ENCODE results near the gene FLYWCH2. TPM values are rescaled to one million over a fixed set of nuclear protein-coding genes. Genes with fewer than 3 reads are reported as not detected.
"Not testable (repeated sequence)": the region's sequence is repeated elsewhere in the genome, so short reads cannot be mapped to it uniquely, and the experiment has no call there.

FLYWCH2 gene
- polyA plus RNA-seq, 6 donors from 2014 or later: 15.6 to 22.6 (median 18.9) TPM

DNA sequence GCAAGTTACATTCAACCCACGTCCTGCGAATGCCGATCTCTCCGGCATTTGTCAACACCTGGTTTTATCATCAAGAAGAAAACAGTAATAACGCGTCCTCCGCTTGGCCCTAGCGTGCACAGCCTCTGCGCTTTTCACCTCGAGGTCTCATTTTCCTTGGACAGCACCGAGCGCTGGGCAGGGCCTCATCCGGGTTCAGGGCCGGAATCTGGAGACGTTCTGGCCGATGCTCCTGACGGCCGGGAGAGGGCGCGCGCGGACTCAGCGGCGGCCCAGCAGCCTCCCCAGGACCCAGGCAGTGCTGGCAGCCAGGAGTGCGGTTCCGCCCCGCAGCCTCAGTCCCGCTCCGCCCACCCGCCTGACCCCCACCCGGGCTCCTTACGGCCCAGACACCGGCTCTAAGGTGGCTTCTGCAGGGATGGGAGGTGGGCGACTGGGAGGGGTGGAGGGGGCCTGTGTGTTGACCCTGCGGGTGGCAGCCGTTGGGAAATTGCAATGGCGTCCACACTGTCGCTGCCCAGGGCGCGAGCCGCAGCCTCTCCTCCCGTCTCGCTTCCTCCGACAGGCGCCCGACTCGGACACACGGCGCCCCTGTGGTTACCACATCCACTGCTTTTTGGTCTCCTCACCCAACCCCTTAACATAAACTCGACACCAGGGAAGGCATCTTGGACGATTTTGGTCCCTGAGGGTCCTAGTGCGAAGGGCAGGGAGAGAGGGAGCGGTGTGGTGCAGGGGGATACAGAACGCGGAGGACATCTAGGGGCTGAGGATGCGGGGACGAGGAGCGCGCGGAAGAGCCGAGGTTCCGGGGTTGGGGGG is 21.3 kb downstream of the FLYWCH2 start:
- peaks cover 22 to 29% (median 28%) of the 10 kb centered on the region in 3 donors for H3K4me1 Mint-ChIP-seq
- H3K36me3 Mint-ChIP-seq: no peaks in the 10 kb centered on the region
- H3K9me3 Mint-ChIP-seq: no peaks in the 10 kb centered on the region
- peak overlapping the region in 5 of 6 donors; percentile 65 to 86 (median 84) for H3K27ac Mint-ChIP-seq
- ATAC-seq (ENCODE audit: low read depth in 2 of 2) (peak; percentile 63 to 65), DNase-seq (peak; percentile 75)
- H3K27me3 Mint-ChIP-seq: no peaks in the 10 kb centered on the region
- H3K4me3 Mint-ChIP-seq: peak overlapping the region; percentile 87 to 98 (median 92)

DNA sequence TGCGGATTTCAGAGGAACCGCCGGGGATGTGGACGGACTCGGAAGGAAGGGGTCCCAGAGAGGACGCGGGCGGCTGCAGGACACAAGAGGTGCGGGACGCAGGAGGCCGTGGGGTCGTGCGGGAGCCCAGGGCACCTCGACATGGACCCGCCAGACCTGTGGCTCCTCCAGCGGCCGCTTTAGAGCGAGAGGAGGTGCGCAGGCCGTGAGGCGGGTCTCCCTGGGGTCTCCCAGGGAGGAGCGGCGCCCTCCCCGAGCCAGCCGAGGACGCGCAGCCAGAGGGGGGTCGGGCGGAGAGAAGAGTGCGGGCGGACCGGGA is 21.9 kb downstream of the FLYWCH2 start:
- Mint-ChIP-seq H3K4me1 (peaks cover 22 to 29% (median 28%) of the 10 kb centered on the region in 3 donors), H3K27me3 (no peaks in the 10 kb centered on the region), H3K9me3 (no peaks in the 10 kb centered on the region), H3K4me3 (peak overlapping the region; percentile 87 to 98 (median 92)), H3K27ac (peak overlapping the region in 3 of 6 donors; percentile 84 to 86 (median 84)), H3K36me3 (no peaks in the 10 kb centered on the region)
- DNase-seq: no peak
- ATAC-seq (ENCODE audit: low read depth in 2 of 2): peak in 1 of 2 donors; percentile 3

DNA sequence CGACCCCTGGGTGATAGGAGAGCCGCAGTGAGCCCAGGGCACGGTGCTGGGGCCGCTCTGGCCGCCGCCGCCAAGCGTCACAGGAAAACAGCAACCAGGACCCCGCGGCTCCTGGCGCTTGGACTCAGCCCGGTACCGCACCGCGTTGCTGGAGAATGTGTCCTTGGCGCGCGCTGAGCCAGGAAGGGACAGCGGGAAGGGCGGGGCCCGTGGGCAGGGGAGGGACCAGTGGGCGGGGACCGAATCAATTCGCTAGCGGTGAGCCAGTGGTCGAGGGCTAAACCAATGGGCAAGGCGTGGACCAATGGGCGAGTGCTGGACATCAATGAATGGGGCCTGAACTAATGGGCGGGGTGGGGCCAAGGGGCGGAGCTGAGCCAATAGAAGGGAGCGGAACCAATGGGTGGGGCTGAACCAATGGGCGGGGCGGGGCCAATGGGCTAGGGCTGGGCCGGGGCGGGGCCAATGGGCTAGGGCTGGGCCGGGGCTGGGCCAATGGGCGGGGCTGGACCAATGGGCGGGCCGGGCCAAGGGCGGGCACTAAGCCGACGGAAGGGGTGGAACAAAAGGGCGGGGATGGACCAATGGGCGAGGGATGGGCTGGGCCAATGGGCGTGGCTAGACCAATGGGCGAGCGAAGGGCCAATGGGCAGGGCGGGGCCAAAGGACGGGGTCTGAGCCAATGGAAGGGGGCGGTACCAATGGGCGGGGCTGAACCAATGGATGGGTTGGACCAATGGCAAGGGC is 22.4 kb downstream of the FLYWCH2 start:
- Mint-ChIP-seq H3K36me3 (no peaks in the 10 kb centered on the region), H3K9me3 (no peaks in the 10 kb centered on the region), H3K27ac (peak overlapping the region in 5 of 6 donors; percentile 83 to 94 (median 89)), H3K4me1 (peaks cover 24 to 29% (median 29%) of the 10 kb centered on the region in 3 donors), H3K27me3 (no peaks in the 10 kb centered on the region), H3K4me3 (peak overlapping the region; percentile 87 to 98 (median 92))
- ATAC-seq (ENCODE audit: low read depth in 2 of 2): peak; percentile 76
- peak; percentile 86 for DNase-seq

DNA sequence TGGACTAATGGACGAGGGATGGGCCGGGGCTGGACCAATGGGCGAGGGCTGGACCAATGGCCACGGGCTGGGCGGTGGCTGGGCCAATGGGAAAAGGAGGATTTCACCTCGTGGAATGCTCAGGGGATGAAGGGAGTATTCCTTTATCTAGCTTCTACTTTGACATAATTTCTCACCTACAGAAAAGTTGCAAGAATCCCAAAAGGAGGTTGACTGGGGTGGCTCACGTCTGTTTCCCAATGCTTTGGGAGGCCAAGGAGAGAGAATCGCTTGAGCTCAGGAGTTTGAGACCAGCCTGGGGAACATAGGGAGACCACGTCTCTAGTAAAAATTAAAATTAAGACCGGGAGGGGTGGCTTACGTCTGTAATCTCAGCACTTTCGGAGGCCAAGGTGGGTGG is 23.0 kb downstream of the FLYWCH2 start:
- peaks cover 25 to 32% (median 29%) of the 10 kb centered on the region in 3 donors for H3K4me1 Mint-ChIP-seq
- H3K4me3 Mint-ChIP-seq: peak overlapping the region; percentile 75 to 98 (median 92)
- H3K9me3 Mint-ChIP-seq: no peaks in the 10 kb centered on the region
- H3K27ac Mint-ChIP-seq: peak overlapping the region; percentile 32 to 94 (median 88)
- no peaks in the 10 kb centered on the region for H3K36me3 Mint-ChIP-seq
- ATAC-seq (ENCODE audit: low read depth in 2 of 2): no peak
- DNase-seq: no peak
- H3K27me3 Mint-ChIP-seq: no peaks in the 10 kb centered on the region

DNA sequence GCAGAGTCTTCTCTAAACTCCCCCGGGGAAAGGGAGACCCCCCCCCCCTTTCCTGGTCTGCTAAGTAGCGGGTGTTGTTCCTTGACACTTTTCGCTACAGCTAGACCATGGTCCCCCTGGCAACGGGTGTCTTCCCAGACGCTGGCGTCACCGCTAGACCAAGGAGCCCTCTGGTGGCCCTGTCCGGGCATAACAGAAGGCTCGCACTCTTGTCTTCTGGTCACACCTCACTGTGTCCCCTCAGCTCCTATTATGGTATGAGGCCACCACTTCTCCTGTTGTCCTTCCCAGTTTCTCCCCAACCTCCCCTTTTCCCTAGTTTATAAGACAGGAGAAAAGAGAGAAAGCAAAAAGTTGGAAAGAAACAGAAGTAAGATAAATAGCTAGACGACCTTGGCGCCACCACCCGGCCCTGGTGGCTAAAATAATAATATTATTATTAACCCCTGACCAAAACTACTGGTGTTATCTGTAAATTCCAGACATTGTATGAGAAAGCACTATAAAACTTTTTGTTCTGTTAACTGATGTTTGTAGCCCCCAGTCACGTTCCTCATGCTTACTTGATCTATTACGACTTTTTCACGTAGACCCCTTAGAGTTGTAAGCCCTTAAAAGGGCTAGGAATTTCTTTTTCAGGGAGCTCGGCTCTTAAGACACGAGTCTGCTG is 24.2 kb downstream of the FLYWCH2 start:
- H3K4me3 Mint-ChIP-seq: peak overlapping the region in 6 of 8 donors; percentile 3 to 98 (median 66)

DNA sequence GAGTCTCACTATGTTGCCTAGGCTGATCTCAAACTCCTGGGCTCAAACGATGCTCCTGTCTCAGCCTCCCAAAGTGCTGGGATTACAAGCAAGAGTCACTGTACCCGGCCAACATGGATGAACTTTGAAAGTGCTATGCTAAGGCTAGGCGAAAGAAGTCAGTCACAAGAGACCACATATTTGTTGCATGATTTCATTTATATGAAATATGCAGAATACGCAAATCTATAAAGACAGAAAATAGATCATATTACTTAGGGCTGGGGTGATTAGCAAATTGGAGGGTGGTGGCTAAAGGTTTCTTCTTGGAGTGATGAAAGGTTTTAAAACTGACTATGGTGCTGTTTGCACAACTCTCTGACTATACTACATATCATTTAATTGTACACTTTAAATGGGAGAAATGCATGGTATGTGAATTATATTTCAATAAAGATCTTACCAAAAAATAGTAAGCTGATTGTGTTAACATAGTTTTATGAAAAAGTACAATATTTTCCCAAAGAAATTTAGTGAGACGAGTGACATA is 27.5 kb downstream of the FLYWCH2 start:
- ATAC-seq (ENCODE audit: low read depth in 2 of 2): no peak
- Mint-ChIP-seq H3K36me3 (no peaks in the 10 kb centered on the region), H3K4me3 (peak overlapping the region in 6 of 8 donors; percentile 34 to 92 (median 90)), H3K27me3 (no peaks in the 10 kb centered on the region), H3K9me3 (no peaks in the 10 kb centered on the region), H3K27ac (peak overlapping the region in 2 of 6 donors; percentile 66 to 81), H3K4me1 (peaks cover 32 to 48% (median 34%) of the 10 kb centered on the region in 3 donors)
- DNase-seq: no peak

More for the DNA sequence above, 24.2 kb downstream of the FLYWCH2 start:
- not testable (repeated sequence) for H3K9me3 Mint-ChIP-seq; H3K27me3 Mint-ChIP-seq; H3K36me3 Mint-ChIP-seq; ATAC-seq (ENCODE audit: low read depth in 2 of 2)
- Mint-ChIP-seq H3K27ac (peak overlapping the region; percentile 15 to 87 (median 78)), H3K4me1 (peaks cover 31 to 40% (median 36%) of the 10 kb centered on the region in 3 donors)
- peak; percentile 58 for DNase-seq

DNA sequence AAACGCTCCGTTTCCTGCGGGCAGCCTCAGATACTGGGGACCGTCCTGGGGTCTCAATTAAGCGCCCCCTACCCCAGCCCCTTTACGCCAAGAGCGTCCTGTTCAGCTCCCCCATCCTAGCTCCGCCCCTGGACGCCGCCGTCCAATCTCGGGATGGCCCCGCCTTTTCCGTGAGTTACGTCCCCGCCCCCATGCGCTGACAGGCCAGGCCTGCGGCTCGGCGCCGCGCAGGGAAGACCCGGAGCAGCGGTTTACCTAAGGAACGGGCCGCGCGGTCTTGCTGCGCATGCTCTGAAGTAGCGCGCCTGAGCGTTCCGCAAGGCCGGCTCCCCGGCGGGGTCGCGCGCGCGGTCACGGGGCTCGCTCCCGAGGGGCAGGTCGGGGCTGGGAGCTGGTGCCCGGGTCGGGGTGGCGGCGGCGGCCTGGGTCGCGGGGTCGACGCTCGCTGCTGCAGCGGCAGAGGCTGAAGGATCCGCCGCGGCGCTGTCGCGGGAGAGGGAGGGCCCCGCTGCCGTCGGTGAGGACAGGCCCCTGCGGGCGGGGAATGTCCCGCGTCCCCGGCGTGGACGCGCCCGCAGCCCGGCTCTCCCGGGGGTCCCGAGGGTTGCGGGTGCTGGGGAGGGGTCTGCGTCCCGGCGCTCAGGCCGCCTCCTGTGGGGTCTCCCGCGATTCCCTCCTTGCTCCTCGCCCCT is 28.8 kb downstream of the FLYWCH2 start, which contains the start of gene FLYWCH1:
TSS of gene FLYWCH1 (plus strand) at position 294 of the 692 bp plus-strand sequence. CDS start 17,755 bp downstream, outside the sequence.
- Mint-ChIP-seq H3K27ac (peak within 1 kb of the TSS; percentile 73 to 91 (median 82)), H3K4me1 (peaks cover 19 to 36% (median 23%) of the 10 kb centered on the region in 3 donors), H3K9me3 (no peaks in the 10 kb centered on the region), H3K4me3 (peak within 1 kb of the TSS; percentile 84 to 93 (median 91)), H3K36me3 (no peaks in the 10 kb centered on the region), H3K27me3 (no peaks in the 10 kb centered on the region)
- peak; percentile 91 to 93 for ATAC-seq (ENCODE audit: low read depth in 2 of 2)
- peak; percentile 97 for DNase-seq

DNA sequence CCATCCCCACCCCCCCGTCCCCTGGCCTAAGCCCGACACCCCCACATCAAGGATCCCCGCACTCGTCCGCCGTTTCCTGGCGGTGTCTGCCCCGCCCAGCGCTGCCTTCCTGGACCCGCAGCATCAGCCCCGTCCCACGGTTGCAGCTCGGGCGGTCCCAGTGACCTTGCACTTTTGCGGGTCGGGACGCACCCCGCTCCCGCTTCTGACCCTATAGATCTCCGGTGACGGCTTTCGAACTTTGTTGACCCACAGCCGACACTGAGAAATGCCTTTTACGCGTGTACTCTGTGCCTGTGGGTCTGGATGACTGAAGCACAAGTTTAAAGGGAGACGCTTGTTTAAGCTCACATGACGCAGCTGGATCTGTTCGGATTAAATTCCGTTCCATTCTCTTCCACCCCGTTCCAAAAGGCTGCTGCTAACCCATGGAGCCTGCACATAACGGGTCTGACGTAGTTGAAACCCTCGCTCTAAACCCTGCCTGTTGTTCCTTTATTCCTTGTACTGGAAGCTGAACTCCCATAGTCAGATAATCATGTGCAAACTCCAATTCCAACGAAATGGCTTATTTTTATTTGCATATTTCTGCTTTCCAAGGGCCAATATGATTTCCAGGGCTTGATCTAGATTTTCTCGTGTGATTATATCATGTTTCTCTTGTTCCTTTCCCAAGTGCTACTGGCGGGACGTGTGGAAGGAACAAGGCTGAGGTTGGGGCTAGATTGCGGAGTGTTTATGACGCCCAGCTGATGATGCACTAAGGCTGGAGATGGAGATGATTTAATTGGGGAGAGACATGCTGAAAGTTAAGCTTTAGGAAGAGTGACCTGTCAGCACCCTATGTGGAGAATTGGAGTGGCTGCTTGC is 29.6 kb downstream of the FLYWCH2 start:
- peaks cover 18 to 30% (median 19%) of the 10 kb centered on the region in 3 donors for H3K4me1 Mint-ChIP-seq
- H3K36me3 Mint-ChIP-seq: no peaks in the 10 kb centered on the region
- ATAC-seq (ENCODE audit: low read depth in 2 of 2) (peak; percentile 8 to 21), DNase-seq (peak; percentile 21)
- H3K4me3 Mint-ChIP-seq: peak overlapping the region; percentile 84 to 93 (median 90)
- no peaks in the 10 kb centered on the region for H3K27me3 Mint-ChIP-seq
- peak overlapping the region in 5 of 6 donors; percentile 14 to 91 (median 88) for H3K27ac Mint-ChIP-seq
- H3K9me3 Mint-ChIP-seq: no peaks in the 10 kb centered on the region

DNA sequence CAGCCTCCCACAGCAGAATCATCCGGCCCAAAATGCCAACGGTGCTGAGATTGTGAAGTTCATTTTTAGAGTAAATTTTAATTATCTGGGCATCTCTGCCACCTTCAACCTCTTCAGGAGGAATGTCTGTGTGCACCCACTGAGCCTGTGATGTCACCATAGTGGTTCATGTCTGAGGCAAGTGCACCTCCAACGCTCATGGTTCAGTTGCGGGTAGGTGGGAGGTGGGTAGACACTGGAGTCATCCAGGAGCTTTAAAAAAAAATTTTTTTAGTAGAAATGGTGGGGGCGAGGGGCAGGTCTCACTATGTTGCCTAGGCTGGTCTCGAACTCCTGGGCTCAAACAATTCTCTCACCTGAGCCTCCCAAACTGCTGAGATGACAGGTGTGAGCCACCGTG is 30.6 kb downstream of the FLYWCH2 start:
- DNase-seq (no peak), ATAC-seq (ENCODE audit: low read depth in 2 of 2) (no peak)
- Mint-ChIP-seq H3K27me3 (no peaks in the 10 kb centered on the region), H3K27ac (no peak overlapping the region), H3K36me3 (no peaks in the 10 kb centered on the region), H3K9me3 (no peaks in the 10 kb centered on the region), H3K4me3 (peak overlapping the region in 4 of 8 donors; percentile 35 to 91 (median 87)), H3K4me1 (peaks cover 18 to 29% (median 19%) of the 10 kb centered on the region in 3 donors)

DNA sequence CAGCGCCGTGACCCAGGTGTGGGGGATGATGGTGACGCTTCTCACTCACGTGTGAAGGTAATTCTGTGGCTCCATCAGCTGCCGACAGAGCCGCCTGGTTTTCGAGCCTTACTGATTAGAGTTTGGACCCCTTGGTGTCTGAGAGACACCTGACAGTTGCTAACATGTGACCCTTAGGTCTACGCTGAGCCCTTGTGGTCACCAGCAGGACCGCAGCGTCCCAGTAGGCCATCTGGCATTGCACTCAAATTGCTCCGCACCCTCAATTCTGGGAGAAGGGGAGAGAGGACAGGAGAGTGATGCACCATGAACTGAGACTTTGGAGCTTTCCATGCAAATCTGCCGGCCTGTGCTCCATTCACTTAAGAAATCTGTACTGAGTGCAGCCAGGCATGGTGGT is 31.2 kb downstream of the FLYWCH2 start:
- H3K27me3 Mint-ChIP-seq: no peaks in the 10 kb centered on the region
- H3K9me3 Mint-ChIP-seq: no peaks in the 10 kb centered on the region
- H3K36me3 Mint-ChIP-seq: no peaks in the 10 kb centered on the region
- no peak overlapping the region for H3K27ac Mint-ChIP-seq
- peak overlapping the region in 3 of 8 donors; percentile 23 to 84 (median 50) for H3K4me3 Mint-ChIP-seq
- DNase-seq (no peak), ATAC-seq (ENCODE audit: low read depth in 2 of 2) (no peak)
- peaks cover 18 to 29% (median 19%) of the 10 kb centered on the region in 3 donors for H3K4me1 Mint-ChIP-seq

DNA sequence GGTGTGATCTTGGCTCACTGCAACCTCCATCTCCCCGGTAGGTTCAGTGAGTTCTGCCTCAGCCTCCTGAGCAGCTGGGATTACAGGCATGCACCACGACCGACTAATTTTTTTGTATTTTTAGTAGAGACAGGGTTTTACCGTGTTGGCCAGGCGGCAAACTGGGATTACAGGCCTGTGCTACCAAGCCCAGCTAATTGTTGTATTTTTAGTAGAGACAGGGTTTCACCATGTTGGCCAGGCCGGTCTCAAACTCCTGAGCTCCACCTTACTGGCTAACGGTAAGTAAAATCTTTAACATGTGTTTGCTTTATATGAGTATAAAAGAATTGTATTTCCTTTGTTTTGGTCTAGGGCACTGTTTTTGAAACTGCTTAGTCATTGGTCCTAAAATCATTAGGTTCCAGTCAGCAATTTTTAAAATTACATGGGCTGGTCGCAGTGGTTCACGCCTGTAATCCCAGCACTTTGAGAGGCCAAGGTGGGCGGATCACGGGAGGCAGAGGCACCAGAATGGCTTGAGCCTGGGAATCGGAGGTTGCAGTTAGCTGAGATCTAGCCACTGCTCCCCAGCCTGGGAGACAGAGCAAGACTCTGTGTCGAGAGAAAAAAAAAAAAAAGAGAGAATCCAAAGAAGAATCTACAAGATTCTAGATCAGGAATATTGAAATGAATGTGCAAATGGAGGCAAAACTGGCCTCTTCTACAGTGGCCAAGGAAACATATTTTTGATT is 32.3 kb downstream of the FLYWCH2 start:
- H3K4me3 Mint-ChIP-seq: peak overlapping the region in 1 of 8 donors; percentile 43
- no peak for DNase-seq
- peaks cover 21 to 34% (median 24%) of the 10 kb centered on the region in 3 donors for H3K4me1 Mint-ChIP-seq
- no peak overlapping the region for H3K27ac Mint-ChIP-seq
- H3K9me3 Mint-ChIP-seq: no peaks in the 10 kb centered on the region
- no peaks in the 10 kb centered on the region for H3K27me3 Mint-ChIP-seq
- H3K36me3 Mint-ChIP-seq: peaks cover 0 to 5% of the 10 kb centered on the region in 2 donors
- no peak for ATAC-seq (ENCODE audit: low read depth in 2 of 2)

Measured in naive B cell (primary cell).